Adrenal gland (tissue), 12 donors: ENCODE data around the gene C7orf57. TPM values are rescaled to one million over a fixed set of nuclear protein-coding genes. Genes with fewer than 3 reads are reported as not detected.

Experiments used
- DNase-seq, 7 donors: peaks; one replicate each; pipeline ENCODE4 v3.0.0-alpha.2; 2019 to 2020
- H3K27ac ChIP-seq, 5 donors: fragments of 200-600 bp; sonication (generic) in 4 of 5; 1 replicate in 3 of 5; 2 replicates in 2 of 5; pipeline versions ENCODE4 v1.5.1 to v1.8.0; 2016 to 2020; ENCODE audit warnings: mild to moderate bottlenecking in 1 of 5
- H3K27me3 ChIP-seq: fragments of 200-600 bp; 2 replicates; pipeline ENCODE4 v1.8.0; 2021
- H3K36me3 ChIP-seq, 2 donors: fragments of 200-600 bp; replicated peaks in 1 of 2; 1 replicate in 1 of 2; 2 replicates in 1 of 2; pipeline versions ENCODE4 v1.5.1 to v1.8.0; 2018 to 2022
- H3K4me1 ChIP-seq, 2 donors: fragments of 200-600 bp; replicated peaks in 1 of 2; 1 replicate in 1 of 2; 2 replicates in 1 of 2; pipeline versions ENCODE4 v1.5.1 to v1.8.0; 2018 to 2021
- H3K4me3 ChIP-seq, 4 donors: fragments of 200-600 bp; sonication (generic) in 3 of 4; one replicate each; pipeline ENCODE4 v1.5.1; 2016 to 2018
- H3K9me3 ChIP-seq, 3 donors: fragments of 200-600 bp; sonication (generic) in 1 of 3; replicated peaks in 1 of 3; 1 replicate in 2 of 3; 2 replicates in 1 of 3; pipeline versions ENCODE4 v1.5.1 to v1.8.0; 2016 to 2021
- CTCF ChIP-seq, 6 experiments: fragments of 450-650 bp in 4 of 6; fragments of 200-600 bp in 2 of 6; sonication (generic) in 1 of 6; IDR thresholded peaks; 1 replicate in 5 of 6; 2 replicates in 1 of 6; pipeline versions ENCODE4 v1.5.1 to v1.8.0; 2016 to 2021; ENCODE audit warnings: antibody characterized with exemption in 6 of 6, mild to moderate bottlenecking in 2 of 6, moderate library complexity in 1 of 6
- POLR2A ChIP-seq, 2 donors: fragments of 450-650 bp; IDR thresholded peaks; one replicate each; pipeline ENCODE4 v1.6.1; 2017; ENCODE audit warnings: antibody characterized with exemption in 2 of 2, mild to moderate bottlenecking in 2 of 2, moderate library complexity in 1 of 2
- WGBS, 4 donors: extraction: QIAGEN DNeasy Blood & Tissue Kit in 2 of 4; methylation state at CpG; one replicate each; pipeline versions ENCODE4 v1.1.5 to v1.1.7; 2013 to 2017; 5-methylcytosine and 5-hydroxymethylcytosine counted together
- intact Hi-C, 2 donors: fragments of 100-400 bp; cut with DNase I; formaldehyde crosslinking; loops; one replicate each; pipeline versions ENCODE4 v1.14.1 to v1.15.0; 2022 to 2023
- polyA plus RNA-seq, 3 donors: library from polyadenylated mRNA; stranded (reverse); fragments of 200-250 nt in 2 of 3; fragments of 350-450 nt in 1 of 3; fragmentation: Illumina TruSeq in 1 of 3; extraction: RNeasy Lipid Tissue Mini Kit (QIAGEN cat#74804) in 1 of 3; gene quantifications; one replicate each; pipeline ENCODE4 v1.2.3, GENCODE V29; 2013 to 2014
- total RNA-seq, 9 donors: library from RNA; depleted of rRNA in 4 of 9; stranded (reverse); fragments of >200 nt in 4 of 9; fragments of 120-200 nt in 1 of 9; fragmentation: NEBNext Ultra II Directional in 1 of 9; extraction: Animal tissue kit (Norgen Biotek cat#: 25700) in 1 of 9; gene quantifications; one replicate each; pipeline versions ENCODE4 v1.1.0 to v1.2.4, GENCODE V29; 2013 to 2023
- donor health status: healthy with polysubstance abuse.
- donor health status: Bipolar disorder and iron deficiency.
- donor health status: DM: yes; HTN: yes; CAD: no.
- donor health status: DM: no; HTN: no; CAD: no.
- donor health status: DM: no; HTN: no; CAD: no.
- donor health status: DM: yes; HTN: yes; CAD: no.

Gene C7orf57
- total and polyA plus RNA-seq, 12 donors = 1.7 TPM; not detected in 11

- H3K27ac ChIP-seq = no peak overlapping the region
- no peaks in the 10 kb centered on the region for H3K9me3 ChIP-seq
- DNase-seq = peak; percentile 23 to 59 (median 38)
- no peaks in the 10 kb centered on the region for H3K27me3 ChIP-seq
- no peaks in the 10 kb centered on the region for H3K36me3 ChIP-seq
- intact Hi-C loops = loop anchor here in 1 of 2 donors (10.0 kb wide), 1 partner anchor 59 kb away; no protein-coding TSS in a partner anchor
- WGBS, 4 donors = 2 to 4% (median 3%) methylated on average over 26 to 42 of the region's 42 CpGs
- TF ChIP-seq POLR2A (IDR thresholded peaks at IDR 0.05) = no peak
- no peak for TF ChIP-seq CTCF (IDR thresholded peaks at IDR 0.05)
- H3K4me1 ChIP-seq = peaks cover 9 to 10% of the 10 kb centered on the region in 2 donors
- H3K4me3 ChIP-seq = peak overlapping the region in 1 of 4 donors; percentile 55
Observed at GRCh38 chr7:48035967-48036478, 680 bp downstream of the C7orf57 start.

DNA sequence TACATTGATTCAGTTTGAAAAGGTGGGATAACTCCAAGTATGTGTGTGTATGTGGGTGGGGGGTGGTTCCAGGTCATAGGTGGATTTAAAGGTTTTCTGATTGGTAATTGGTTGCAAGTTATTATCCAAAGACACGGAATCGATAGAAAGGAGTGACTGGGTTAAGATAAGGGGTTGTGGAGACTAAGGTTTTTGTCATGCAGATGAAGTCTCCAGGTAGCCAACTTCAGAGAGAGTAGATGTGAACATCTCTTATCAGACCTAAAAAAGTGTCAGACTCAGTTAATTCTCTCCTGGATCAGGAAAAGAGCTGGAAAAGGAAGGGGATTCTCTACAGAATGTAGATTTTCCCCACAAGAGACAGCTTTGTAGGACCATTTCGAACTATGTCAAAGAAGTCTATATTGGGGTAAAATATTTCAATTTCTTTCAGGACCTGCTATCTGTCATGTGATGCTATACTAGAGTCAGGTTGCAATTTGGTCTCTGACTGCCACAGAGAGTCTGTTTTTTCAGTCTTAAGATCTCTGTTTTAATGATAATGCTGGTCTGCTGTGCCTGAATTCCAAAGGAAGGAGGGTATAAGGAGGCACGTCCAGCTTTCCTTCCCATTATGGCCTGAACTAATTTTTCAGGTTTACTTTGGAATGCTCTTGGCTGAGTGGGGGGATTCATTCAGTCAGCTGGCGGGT is 3.6 kb downstream of the C7orf57 start:
- Histone ChIP-seq H3K4me3 (no peak overlapping the region), H3K4me1 (peaks cover 9 to 10% of the 10 kb centered on the region in 2 donors), H3K27ac (no peak overlapping the region), H3K27me3 (no peaks in the 10 kb centered on the region), H3K36me3 (no peaks in the 10 kb centered on the region), H3K9me3 (no peaks in the 10 kb centered on the region)
- WGBS, 4 donors = 34 to 57% (median 48%) methylated on average over 5 of the region's 5 CpGs
- TF ChIP-seq CTCF (IDR thresholded peaks at IDR 0.05) = no peak
- TF ChIP-seq POLR2A (IDR thresholded peaks at IDR 0.05) = no peak
- intact Hi-C loops = loop anchor here in 1 of 2 donors (10.0 kb wide), 1 partner anchor 56 kb away; no protein-coding TSS in a partner anchor
- DNase-seq = no peak

GRCh38 chr7:48040944-48041652 is 5.8 kb downstream of the C7orf57 start:
- Histone ChIP-seq H3K27ac (no peak overlapping the region), H3K4me1 (peaks cover 2% of the 10 kb centered on the region in 2 donors), H3K36me3 (no peaks in the 10 kb centered on the region), H3K4me3 (no peak overlapping the region), H3K9me3 (no peaks in the 10 kb centered on the region), H3K27me3 (no peaks in the 10 kb centered on the region)
- 88 to 95% (median 91%) methylated on average over 16 to 18 of the region's 18 CpGs for WGBS, 4 donors
- intact Hi-C loops = no loop called here
- TF ChIP-seq CTCF (IDR thresholded peaks at IDR 0.05) (no peak), POLR2A (IDR thresholded peaks at IDR 0.05) (no peak)
- no peak for DNase-seq

DNA sequence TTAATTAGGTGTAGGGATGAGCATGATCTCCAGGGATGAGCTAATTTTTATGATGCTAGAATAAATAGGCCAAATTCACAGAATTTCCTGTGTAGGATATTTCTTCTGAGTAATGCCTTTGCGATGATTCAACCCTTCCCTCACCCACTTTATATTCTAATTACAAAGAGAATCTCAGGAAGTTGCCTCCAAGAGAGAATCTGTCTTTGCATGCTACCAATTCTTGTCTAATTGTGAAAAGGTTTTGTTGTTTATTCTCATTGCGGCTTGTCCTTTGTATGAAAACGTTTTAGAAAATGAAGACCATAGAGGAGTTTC is 6.3 kb downstream of the C7orf57 start:
- H3K4me3 ChIP-seq = no peak overlapping the region
- H3K4me1 ChIP-seq = no peaks in the 10 kb centered on the region
- no peaks in the 10 kb centered on the region for H3K36me3 ChIP-seq
- intact Hi-C loops = no loop called here
- H3K27ac ChIP-seq = no peak overlapping the region
- no peaks in the 10 kb centered on the region for H3K9me3 ChIP-seq
- TF ChIP-seq POLR2A (IDR thresholded peaks at IDR 0.05) (no peak), CTCF (IDR thresholded peaks at IDR 0.05) (no peak)
- H3K27me3 ChIP-seq = no peaks in the 10 kb centered on the region
- no peak for DNase-seq
- 74 to 77% (median 75%) methylated on average over 3 of the region's 3 CpGs for WGBS, 4 donors
